Heart right ventricle (tissue), 16 donors: ENCODE results near the gene HTRA3. TPM values are rescaled to one million over a fixed set of nuclear protein-coding genes. Genes with fewer than 3 reads are reported as not detected.

Source experiments
- ATAC-seq, 8 donors: fragments of 200-7000 bp; cut with Tn5 transposase; one replicate each; pipeline ENCODE4 v1.9.1; 2020; ENCODE audit warnings: mild to moderate bottlenecking in 8 of 8, moderate library complexity in 8 of 8, moderate number of reproducible peaks in 1 of 8
- DNase-seq, 2 donors: peaks; one replicate each; pipeline ENCODE4 v3.0.0-alpha.2; 2020
- H3K27ac ChIP-seq, 10 donors: fragments of 200-600 bp; sonication (generic) in 2 of 10; one replicate each; pipeline versions ENCODE4 v1.5.0 to v1.8.0; 2020 to 2022; ENCODE audit warnings: mild to moderate bottlenecking in 3 of 10
- H3K27me3 ChIP-seq, 7 donors: fragments of 200-600 bp; one replicate each; pipeline ENCODE4 v1.8.0; 2021 to 2022; ENCODE audit warnings: mild to moderate bottlenecking in 2 of 7
- H3K36me3 ChIP-seq, 9 donors: fragments of 200-600 bp; sonication (generic) in 1 of 9; one replicate each; pipeline versions ENCODE4 v1.5.0 to v1.8.0; 2020 to 2022; ENCODE audit warnings: mild to moderate bottlenecking in 2 of 9
- H3K4me1 ChIP-seq, 9 donors: fragments of 200-600 bp; sonication (generic) in 1 of 9; one replicate each; pipeline versions ENCODE4 v1.5.0 to v1.8.0; 2020 to 2022; ENCODE audit warnings: mild to moderate bottlenecking in 4 of 9
- H3K4me3 ChIP-seq, 10 donors: fragments of 200-600 bp; sonication (generic) in 2 of 10; one replicate each; pipeline versions ENCODE4 v1.5.0 to v1.8.0; 2020 to 2022; ENCODE audit warnings: mild to moderate bottlenecking in 7 of 10, moderate library complexity in 2 of 10
- H3K9me3 ChIP-seq, 11 donors: fragments of 200-600 bp in 10 of 11; sonication (generic) in 2 of 11; one replicate each; pipeline versions ENCODE4 v1.5.0 to v1.8.0; 2013 to 2022; ENCODE audit warnings: mild to moderate bottlenecking in 2 of 11, control low read depth in 1 of 11, moderate library complexity in 1 of 11
- CTCF ChIP-seq, 9 donors: fragments of 200-600 bp; sonication (generic) in 2 of 9; IDR thresholded peaks; one replicate each; pipeline versions ENCODE4 v1.5.0 to v1.8.0; 2021 to 2022; ENCODE audit warnings: antibody characterized with exemption in 9 of 9, mild to moderate bottlenecking in 5 of 9, moderate library complexity in 1 of 9
- WGBS, 2 donors: extraction: QIAGEN DNeasy Blood & Tissue Kit; methylation state at CpG; one replicate each; pipeline ENCODE4 v1.1.7; 2013; ENCODE audit warnings: inconsistent platforms in 1 of 2; 5-methylcytosine and 5-hydroxymethylcytosine counted together
- intact Hi-C, 10 donors: fragments of 100-400 bp; cut with DNase I; formaldehyde crosslinking; loops; one replicate each; pipeline versions ENCODE4 v1.11.1 to v1.14.2; 2022
- polyA plus RNA-seq, 2 donors: library from polyadenylated mRNA; stranded (reverse); fragments of 200-250 nt; gene quantifications; one replicate each; pipeline ENCODE4 v1.2.3, GENCODE V29; 2013
- total RNA-seq, 10 donors: library from RNA; stranded (reverse); fragmentation: NEBNext Ultra II Directional in 3 of 10; extraction: Animal tissue kit (Norgen Biotek cat#: 25700) in 3 of 10; gene quantifications; one replicate each; pipeline versions ENCODE4 v1.2.1 to v1.2.4, GENCODE V29; 2021 to 2023
- donor health status: Arrhythmogenic right ventricular cardiomyopathy.
- donor health status: ischemic (EF 13 %, LVEDD 7.1; RV severe dilation, severe dysfunction).
- donor health status: healthy with polysubstance abuse.
- donor health status: DM: no; HTN: yes; CAD: no.
- donor health status: DM: no; HTN: no; CAD: no.
- donor health status: ischemic (EF 25% LVEDD 6.9; RV normal size, moderate dysfunction).
- donor health status: ischemic (EF 25% LVEDD 5.7; RV mildly dilated, moderate dysfunction).
- donor health status: healthy.
- donor health status: DM: yes; HTN: yes; CAD: no.
- donor health status: Ischemic cardiomyopathy.
- donor health status: ischemic (EF 35%, LVEDD 5.7; RV mildly dilated, moderate dysfunction).
- donor health status: nonischemic (EF 11% LVEDD 7.7; RV severe dilation, severe dysfunction).
- donor health status: DM: yes; HTN: yes; CAD: no.
- donor health status: PGD.
- donor health status: ischemic (EF 29% LVEDD 5.4; RV normal size, mild dysfunction).
- donor health status: nonischemic (EF 23%, LVEDD 6.1; RV moderate dilation, normal function).

The HTRA3 gene
- total and polyA plus RNA-seq, 12 donors, result 20.2 to 82.5 (median 54.2) TPM

GRCh38 chr4:8332038-8332857, 62.7 kb downstream of the HTRA3 start:
- WGBS, 2 donors, result 90 to 94% methylated on average over 12 of the region's 12 CpGs
- no peak overlapping the region for H3K27ac ChIP-seq
- DNase-seq, result no peak
- intact Hi-C loops, result loop anchor here in 3 of 10 donors (5.0 to 10.0 kb wide), 2 partner anchors 63 to 70 kb away; no protein-coding TSS in a partner anchor
- no peaks in the 10 kb centered on the region for H3K27me3 ChIP-seq
- H3K9me3 ChIP-seq, result peaks cover 0 to 13% (median 0%) of the 10 kb centered on the region in 11 donors
- no peaks in the 10 kb centered on the region for H3K36me3 ChIP-seq
- TF ChIP-seq CTCF (IDR thresholded peaks at IDR 0.05), result no peak
- H3K4me1 ChIP-seq, result peaks cover 3 to 22% (median 16%) of the 10 kb centered on the region in 9 donors
- H3K4me3 ChIP-seq, result no peak overlapping the region
- ATAC-seq, result no peak

GRCh38 chr4:8332891-8333331, 63.4 kb downstream of the HTRA3 start:
- ATAC-seq, result no peak
- Histone ChIP-seq H3K27me3 (no peaks in the 10 kb centered on the region), H3K27ac (no peak overlapping the region), H3K4me3 (no peak overlapping the region), H3K4me1 (peaks cover 3 to 22% (median 16%) of the 10 kb centered on the region in 9 donors), H3K36me3 (no peaks in the 10 kb centered on the region), H3K9me3 (peaks cover 0 to 13% (median 0%) of the 10 kb centered on the region in 11 donors)
- intact Hi-C loops, result loop anchor here in 3 of 10 donors (5.0 to 10.0 kb wide), 2 partner anchors 62 to 69 kb away; no protein-coding TSS in a partner anchor
- no peak for DNase-seq
- no peak for TF ChIP-seq CTCF (IDR thresholded peaks at IDR 0.05)
- 82 to 87% methylated on average over 8 of the region's 8 CpGs for WGBS, 2 donors

GRCh38 chr4:8333726-8334460, 64.3 kb downstream of the HTRA3 start:
- H3K4me1 ChIP-seq, result peaks cover 3 to 27% (median 18%) of the 10 kb centered on the region in 9 donors
- DNase-seq (no peak), ATAC-seq (no peak)
- no peaks in the 10 kb centered on the region for H3K27me3 ChIP-seq
- no peak overlapping the region for H3K4me3 ChIP-seq
- intact Hi-C loops, result loop anchor here in 3 of 10 donors (5.0 to 10.0 kb wide), 2 partner anchors 61 to 68 kb away; no protein-coding TSS in a partner anchor
- no peak overlapping the region for H3K27ac ChIP-seq
- WGBS, 2 donors, result 83 to 88% methylated on average over 14 of the region's 14 CpGs
- no peaks in the 10 kb centered on the region for H3K36me3 ChIP-seq
- peaks cover 0 to 13% (median 0%) of the 10 kb centered on the region in 11 donors for H3K9me3 ChIP-seq
- no peak for TF ChIP-seq CTCF (IDR thresholded peaks at IDR 0.05)

GRCh38 chr4:8334786-8335460, 65.4 kb downstream of the HTRA3 start:
- intact Hi-C loops, result loop anchor here in 3 of 10 donors (5.0 to 10.0 kb wide), 2 partner anchors 60 to 67 kb away; no protein-coding TSS in a partner anchor

More at GRCh38 chr4:8334786-8335460, 65.4 kb downstream of the HTRA3 start:
- Histone ChIP-seq H3K27ac (no peak overlapping the region), H3K36me3 (no peaks in the 10 kb centered on the region), H3K4me3 (no peak overlapping the region), H3K4me1 (peaks cover 4 to 27% (median 18%) of the 10 kb centered on the region in 9 donors), H3K9me3 (peaks cover 0 to 13% (median 0%) of the 10 kb centered on the region in 11 donors), H3K27me3 (no peaks in the 10 kb centered on the region)
- no peak for TF ChIP-seq CTCF (IDR thresholded peaks at IDR 0.05)
- WGBS, 2 donors, result 91 to 94% methylated on average over 13 of the region's 13 CpGs
- DNase-seq, result no peak
- ATAC-seq, result no peak
